GM21423 (cell line): ENCODE measurements around the gene BEST4.
"Not testable (repeated sequence)": the region's sequence is repeated elsewhere in the genome, so short reads cannot be mapped to it uniquely, and the experiment has no call there.

ENCODE experiments used
- ATAC-seq: cut with Tn5 transposase; IDR thresholded peaks from one replicate; pipeline ENCODE4 v1.9.1; 2021; ENCODE audit warnings: mild to moderate bottlenecking, moderate library complexity; ENCODE audit not compliant: unreplicated experiment

The BEST4 gene

GRCh38 chr1:44819608-44820327, 31.8 kb upstream of the BEST4 start:
- ATAC-seq, result peak; percentile 75

- ATAC-seq, result peak; percentile 6
Observed at GRCh38 chr1:44819196-44819607, 31.2 kb upstream of the BEST4 start.

GRCh38 chr1:44817771-44818495, 30.0 kb upstream of the BEST4 start:
- ATAC-seq, result no peak

- ATAC-seq, result no peak
Observed at GRCh38 chr1:44817307-44817706, 29.3 kb upstream of the BEST4 start.

- ATAC-seq, result not testable (repeated sequence)
Observed at GRCh38 chr1:44815926-44816325, 28.0 kb upstream of the BEST4 start.

- no peak for ATAC-seq
Observed at GRCh38 chr1:44812822-44813543, 25.0 kb upstream of the BEST4 start.

GRCh38 chr1:44811234-44811633, 23.3 kb upstream of the BEST4 start:
- ATAC-seq, result no peak

GRCh38 chr1:44810762-44811105, 22.8 kb upstream of the BEST4 start:
- ATAC-seq, result not testable (repeated sequence)

- ATAC-seq, result no peak
Observed at GRCh38 chr1:44810101-44810761, 22.3 kb upstream of the BEST4 start.

- peak; percentile 35 for ATAC-seq
Observed at GRCh38 chr1:44808938-44809917, 21.3 kb upstream of the BEST4 start.

GRCh38 chr1:44808063-44808937, 20.3 kb upstream of the BEST4 start, which contains the start of gene BTBD19:
TSS of gene BTBD19 (plus strand) at chr1:44808523. CDS start at chr1:44808821, 298 bp downstream.
- ATAC-seq, result peak; percentile 26

- peak; percentile 25 for ATAC-seq
Observed at GRCh38 chr1:44807364-44808062, 19.5 kb upstream of the BEST4 start.

- ATAC-seq, result no peak
Observed at GRCh38 chr1:44806704-44807363, 18.9 kb upstream of the BEST4 start, which contains the start of gene DYNLT4. TSS of gene DYNLT4 (minus strand) at chr1:44807351. CDS start at chr1:44806668, 683 bp downstream.

GRCh38 chr1:44806025-44806703, 18.2 kb upstream of the BEST4 start:
- ATAC-seq, result no peak

- no peak for ATAC-seq
Observed at GRCh38 chr1:44805311-44806024, 17.5 kb upstream of the BEST4 start.

- ATAC-seq, result no peak
Observed at GRCh38 chr1:44803312-44804095, 15.5 kb upstream of the BEST4 start.
